OCI-M2 (cell line): ENCODE measurements around the gene TBC1D22A.
"Not testable (repeated sequence)": the region's sequence is repeated elsewhere in the genome, so short reads cannot be mapped to it uniquely, and the experiment has no call there.

ENCODE experiments used
- DNase-seq: peaks from one replicate; lab custom pipeline; 2025; ENCODE audit not compliant: unreplicated experiment; lab: John Stamatoyannopoulos, UW

Gene TBC1D22A

GRCh38 chr22:46812034-46812605, 49.7 kb downstream of the TBC1D22A start:
- DNase-seq: no peak

GRCh38 chr22:46812788-46813187, 50.3 kb downstream of the TBC1D22A start:
- no peak for DNase-seq

- no peak for DNase-seq
Measured at GRCh38 chr22:46813816-46814597, 51.6 kb downstream of the TBC1D22A start.

GRCh38 chr22:46815132-46815531, 52.7 kb downstream of the TBC1D22A start:
- no peak for DNase-seq

- DNase-seq: no peak
Measured at GRCh38 chr22:46815559-46815895, 53.1 kb downstream of the TBC1D22A start.

- DNase-seq: no peak
Measured at GRCh38 chr22:46815896-46816731, 53.7 kb downstream of the TBC1D22A start.

- DNase-seq: not testable (repeated sequence)
Measured at GRCh38 chr22:46817390-46817789, 54.9 kb downstream of the TBC1D22A start.

GRCh38 chr22:46823248-46823647, 60.8 kb downstream of the TBC1D22A start:
- DNase-seq: no peak

- DNase-seq: no peak
Measured at GRCh38 chr22:46823654-46824053, 61.2 kb downstream of the TBC1D22A start.

GRCh38 chr22:46824344-46824909, 62.0 kb downstream of the TBC1D22A start:
- no peak for DNase-seq

GRCh38 chr22:46824980-46825544, 62.6 kb downstream of the TBC1D22A start:
- DNase-seq: no peak

GRCh38 chr22:46826438-46827135, 64.1 kb downstream of the TBC1D22A start:
- DNase-seq: no peak

GRCh38 chr22:46827136-46827780, 64.8 kb downstream of the TBC1D22A start:
- no peak for DNase-seq

GRCh38 chr22:46827781-46828180, 65.3 kb downstream of the TBC1D22A start:
- no peak for DNase-seq

GRCh38 chr22:46828323-46828900, 66.0 kb downstream of the TBC1D22A start:
- DNase-seq: no peak

GRCh38 chr22:46829117-46829891, 66.9 kb downstream of the TBC1D22A start:
- DNase-seq: no peak

GRCh38 chr22:46829941-46830715, 67.7 kb downstream of the TBC1D22A start:
- DNase-seq: no peak

- DNase-seq: no peak
Measured at GRCh38 chr22:46830841-46831240, 68.4 kb downstream of the TBC1D22A start.
